SH-SY5Y (cell line): ENCODE data around the gene GALNT15.

Experiments
- GATA2 ChIP-seq: IDR thresholded peaks from 2 replicates; pipeline ENCODE4 v1.6.1; 2011; ENCODE audit warnings: mild to moderate bottlenecking, low read depth, low read length
- GATA3 ChIP-seq: IDR thresholded peaks from 2 replicates; pipeline ENCODE4 v1.6.1; 2011; ENCODE audit warnings: low read depth, mild to moderate bottlenecking, low read length, moderate library complexity

- no peak for TF ChIP-seq GATA3
- TF ChIP-seq GATA2 = no peak
Observed at GRCh38 chr3:16150285-16150684, 24.2 kb upstream of the GALNT15 start.
